ENCODE measurements around the gene FLNB.

GRCh38 chr3:58016710-58017109, 8.5 kb downstream of the FLNB start:
- TF ChIP-seq, protein P1, sequence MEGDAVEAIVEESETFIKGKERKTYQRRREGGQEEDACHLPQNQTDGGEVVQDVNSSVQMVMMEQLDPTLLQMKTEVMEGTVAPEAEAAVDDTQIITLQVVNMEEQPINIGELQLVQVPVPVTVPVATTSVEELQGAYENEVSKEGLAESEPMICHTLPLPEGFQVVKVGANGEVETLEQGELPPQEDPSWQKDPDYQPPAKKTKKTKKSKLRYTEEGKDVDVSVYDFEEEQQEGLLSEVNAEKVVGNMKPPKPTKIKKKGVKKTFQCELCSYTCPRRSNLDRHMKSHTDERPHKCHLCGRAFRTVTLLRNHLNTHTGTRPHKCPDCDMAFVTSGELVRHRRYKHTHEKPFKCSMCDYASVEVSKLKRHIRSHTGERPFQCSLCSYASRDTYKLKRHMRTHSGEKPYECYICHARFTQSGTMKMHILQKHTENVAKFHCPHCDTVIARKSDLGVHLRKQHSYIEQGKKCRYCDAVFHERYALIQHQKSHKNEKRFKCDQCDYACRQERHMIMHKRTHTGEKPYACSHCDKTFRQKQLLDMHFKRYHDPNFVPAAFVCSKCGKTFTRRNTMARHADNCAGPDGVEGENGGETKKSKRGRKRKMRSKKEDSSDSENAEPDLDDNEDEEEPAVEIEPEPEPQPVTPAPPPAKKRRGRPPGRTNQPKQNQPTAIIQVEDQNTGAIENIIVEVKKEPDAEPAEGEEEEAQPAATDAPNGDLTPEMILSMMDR (tag by site-specific recombination; IDR thresholded peaks at IDR 0.05), result no peak
- TF ChIP-seq ZNF558 (tag by site-specific recombination; IDR thresholded peaks at IDR 0.05) (no peak), ZNF433 (tag by site-specific recombination; IDR thresholded peaks at IDR 0.05; ENCODE audit: low read depth) (no peak), ZBTB21 (tag by site-specific recombination; IDR thresholded peaks at IDR 0.05) (no peak), ZNF114 (tag by site-specific recombination; IDR thresholded peaks at IDR 0.05) (no peak), TCF7L2 (IDR thresholded peaks at IDR 0.05; ENCODE audit: borderline replicate concordance, low read depth, low read length) (no peak)

All from HEK293 (cell line).